Fibroblast of lung (primary cell): ENCODE results near the gene POLR2I. TPM values are rescaled to one million over a fixed set of nuclear protein-coding genes. Genes with fewer than 3 reads are reported as not detected.

Experiments
- DNase-seq, 2 donors: peaks; one replicate each; pipeline versions ENCODE4 v3.0.0 to v3.0.0-alpha.2; 2010; ENCODE audit warnings: low read depth in 2 of 2
- H2AFZ ChIP-seq: 2 replicates; pipeline ENCODE4 v1.5.1; 2012; ENCODE audit warnings: low read length, control low read depth, inconsistent platforms
- H3K27ac ChIP-seq: 2 replicates; pipeline ENCODE4 v1.5.1; 2011; ENCODE audit warnings: low read length, control low read depth; ENCODE audit not compliant: insufficient read depth
- H3K27me3 ChIP-seq: 2 replicates; pipeline ENCODE4 v1.5.1; 2011; ENCODE audit warnings: mild to moderate bottlenecking, low read length; ENCODE audit not compliant: control insufficient read depth, insufficient read depth
- H3K36me3 ChIP-seq: 2 replicates; pipeline ENCODE4 v1.5.1; 2011; ENCODE audit warnings: low read length; ENCODE audit not compliant: control insufficient read depth, insufficient read depth
- H3K4me1 ChIP-seq: 2 replicates; pipeline ENCODE4 v1.5.1; 2011; ENCODE audit warnings: low read length; ENCODE audit not compliant: control insufficient read depth, insufficient read depth; ENCODE audit errors: extremely low read depth
- H3K4me2 ChIP-seq: 2 replicates; pipeline ENCODE4 v1.5.1; 2011; ENCODE audit warnings: low read length, control low read depth; ENCODE audit not compliant: insufficient read depth; ENCODE audit errors: extremely low read depth
- H3K4me3 ChIP-seq, 4 experiments: fragments of 200-600 bp in 1 of 4; sonication (generic) in 1 of 4; replicated peaks in 1 of 4; 2 replicates each; pipeline ENCODE4 v1.5.1; 2011 to 2016; ENCODE audit warnings: low read length in 4 of 4, low read depth in 3 of 4, mild to moderate bottlenecking in 3 of 4, control low read depth in 2 of 4, inconsistent platforms in 1 of 4, mixed read lengths in 1 of 4; ENCODE audit not compliant: insufficient read depth in 1 of 4; ENCODE audit errors: control extremely low read depth in 1 of 4
- H3K79me2 ChIP-seq: 2 replicates; pipeline ENCODE4 v1.5.1; 2012; ENCODE audit warnings: mild to moderate bottlenecking, low read length, inconsistent platforms; ENCODE audit not compliant: control insufficient read depth, insufficient read depth
- H3K9ac ChIP-seq: 2 replicates; pipeline ENCODE4 v1.5.1; 2011; ENCODE audit warnings: mild to moderate bottlenecking, low read length, control low read depth; ENCODE audit not compliant: insufficient read depth
- H3K9me3 ChIP-seq: 2 replicates; pipeline ENCODE4 v1.5.1; 2012; ENCODE audit warnings: low read depth, low read length; ENCODE audit not compliant: control insufficient read depth, insufficient read depth
- H4K20me1 ChIP-seq: 2 replicates; pipeline ENCODE4 v1.5.1; 2011; ENCODE audit warnings: low read length; ENCODE audit not compliant: control insufficient read depth, insufficient read depth; ENCODE audit errors: extremely low read depth
- CTCF ChIP-seq, 2 donors: IDR thresholded peaks in 1 of 2; conservative IDR thresholded peaks in 1 of 2; 1 replicate in 1 of 2; 2 replicates in 1 of 2; pipeline ENCODE4 v1.5.1; 2011 to 2012; ENCODE audit warnings: low read length in 2 of 2, control low read depth in 1 of 2, inconsistent platforms in 1 of 2, low read depth in 1 of 2, mild to moderate bottlenecking in 1 of 2
- EZH2 ChIP-seq: IDR thresholded peaks from 2 replicates; pipeline ENCODE4 v1.5.1; 2012; ENCODE audit warnings: low read length, control low read depth, mild to moderate bottlenecking; ENCODE audit errors: missing control alignments
- polyA plus RNA-seq, 2 donors: library from polyadenylated mRNA; depleted of rRNA in 1 of 2; stranded (reverse) in 1 of 2; unstranded in 1 of 2; fragments of >200 nt; gene quantifications; 2 replicates each; pipeline ENCODE4 v1.2.1, GENCODE V29; 2011 to 2012; ENCODE audit warnings: missing spikeins in 1 of 2
- total RNA-seq: library from RNA; depleted of rRNA; stranded (reverse); fragments of >200 nt; gene quantifications from 2 replicates; pipeline ENCODE4 v1.2.1, GENCODE V29; 2014

POLR2I gene
- total and polyA plus RNA-seq, 2 donors (not counting 1 experiment from before 2014, with no cell fraction given), result 36.1 to 97.6 TPM

GRCh38 chr19:36153126-36153525, 38.5 kb upstream of the POLR2I start:
- H3K4me3 ChIP-seq, result peak overlapping the region in 2 of 4 experiments; percentile 57 to 76
- H3K9me3 ChIP-seq, result no peaks in the 10 kb centered on the region
- H3K9ac ChIP-seq, result no peak overlapping the region
- no peak for DNase-seq
- no peaks in the 10 kb centered on the region for H3K27me3 ChIP-seq
- H2AFZ ChIP-seq, result no peak overlapping the region
- no peaks in the 10 kb centered on the region for H3K79me2 ChIP-seq
- peaks cover 9% of the 10 kb centered on the region for H3K36me3 ChIP-seq
- H3K27ac ChIP-seq, result no peak overlapping the region
- TF ChIP-seq EZH2 (no peak), CTCF (conservative IDR thresholded peaks at IDR 0.05 in 1 of 2, IDR thresholded peaks at IDR 0.05 in 1 of 2; ENCODE audit: low read depth in 1 of 2, low read length in 2 of 2) (no peak)
- H3K4me1 ChIP-seq, result peaks cover 6% of the 10 kb centered on the region
- no peak overlapping the region for H3K4me2 ChIP-seq
- no peaks in the 10 kb centered on the region for H4K20me1 ChIP-seq

GRCh38 chr19:36152352-36153091, 37.8 kb upstream of the POLR2I start, which contains the start of gene COX7A1:
Gene COX7A1, minus strand, starts transcription at chr19:36152447. Its CDS starts 40 bp downstream, at chr19:36152407.
- DNase-seq, result peak in 1 of 2 donors; percentile 42
- Histone ChIP-seq H3K27me3 (no peaks in the 10 kb centered on the region), H3K4me3 (peak within 1 kb of the TSS; percentile 5 to 76 (median 48)), H3K27ac (peak within 1 kb of the TSS; percentile 61), H3K79me2 (no peaks in the 10 kb centered on the region), H3K9me3 (no peaks in the 10 kb centered on the region), H2AFZ (peak within 1 kb of the TSS; percentile 26), H3K9ac (peak within 1 kb of the TSS; percentile 53), H3K4me1 (peaks cover 6% of the 10 kb centered on the region), H3K4me2 (peak within 1 kb of the TSS; percentile 75), H3K36me3 (peaks cover 13% of the 10 kb centered on the region), H4K20me1 (no peaks in the 10 kb centered on the region)
- TF ChIP-seq EZH2, result no peak
- TF ChIP-seq CTCF (conservative IDR thresholded peaks at IDR 0.05 in 1 of 2, IDR thresholded peaks at IDR 0.05 in 1 of 2; ENCODE audit: low read depth in 1 of 2, low read length in 2 of 2), result no peak

GRCh38 chr19:36152019-36152351, 37.3 kb upstream of the POLR2I start:
- no peaks in the 10 kb centered on the region for H4K20me1 ChIP-seq
- H3K9me3 ChIP-seq, result no peaks in the 10 kb centered on the region
- no peak overlapping the region for H2AFZ ChIP-seq
- TF ChIP-seq EZH2, result no peak
- no peak for TF ChIP-seq CTCF (conservative IDR thresholded peaks at IDR 0.05 in 1 of 2, IDR thresholded peaks at IDR 0.05 in 1 of 2; ENCODE audit: low read depth in 1 of 2, low read length in 2 of 2)
- H3K4me1 ChIP-seq, result peaks cover 6% of the 10 kb centered on the region
- no peak for DNase-seq
- peak overlapping the region; percentile 15 for H3K4me2 ChIP-seq
- H3K27me3 ChIP-seq, result no peaks in the 10 kb centered on the region
- no peaks in the 10 kb centered on the region for H3K79me2 ChIP-seq
- peak overlapping the region; percentile 5 to 76 (median 48) for H3K4me3 ChIP-seq
- H3K36me3 ChIP-seq, result peaks cover 13% of the 10 kb centered on the region
- peak overlapping the region; percentile 61 for H3K27ac ChIP-seq
- H3K9ac ChIP-seq, result peak overlapping the region; percentile 53
